GM12878 (cell line): ENCODE measurements around the gene NRBF2. TPM values are rescaled to one million over a fixed set of nuclear protein-coding genes. Genes with fewer than 3 reads are reported as not detected.

Experiments used
- polyA plus RNA-seq, 11 experiments: library from polyadenylated mRNA; depleted of rRNA in 4 of 11; unstranded in 6 of 11; stranded (reverse) in 5 of 11; fragments of >200 nt; fragmentation: Nextera tagmentation in 4 of 11; fragmentation: Illumina TruSeq in 1 of 11; extraction: Ambion mirVana in 4 of 11; extraction: Trizol in 1 of 11; gene quantifications; 1 replicate in 1 of 11; 2 replicates in 10 of 11; pipeline versions ENCODE4 v1.2.1 to v1.2.3, GENCODE V29; 2011 to 2016; ENCODE audit warnings: inconsistent platforms in 2 of 11, missing spikeins in 2 of 11, low read depth in 1 of 11
- small RNA-seq: library from RNA; depleted of rRNA; stranded (forward); fragments of <200 nt; gene quantifications from one replicate; pipeline ENCODE3, GENCODE V24; 2014
- total RNA-seq, 4 experiments: library from RNA; depleted of rRNA in 3 of 4; stranded (reverse); fragments of >200 nt in 3 of 4; fragmentation: Illumina TruSeq in 1 of 4; extraction: Trizol in 1 of 4; gene quantifications; 2 replicates each; pipeline versions ENCODE4 v1.2.1 to v1.2.3, GENCODE V29; 2013 to 2021

The NRBF2 gene
- total and polyA plus RNA-seq, 10 of the 15 experiments (the other 5 are each of a cell fraction or from before 2014, with no cell fraction given), result 17.8 to 39.8 (median 27.7) TPM

Small RNAs within 50 kb of the gene (small RNA-seq; reads per million reads assigned to genes)
- gene RNU6-543P, result not detected
